H9 (cell line): ENCODE results near the gene CHD6. TPM values are rescaled to one million over a fixed set of nuclear protein-coding genes. Genes with fewer than 3 reads are reported as not detected.

Experiments used
- DNase-seq: peaks from one replicate; pipeline ENCODE4 v3.0.0-alpha.2; 2017
- H2AFZ ChIP-seq: one replicate; pipeline ENCODE4 v1.6.1; 2013; ENCODE audit warnings: mild to moderate bottlenecking, low read length, control low read depth, moderate library complexity
- H2AK5ac ChIP-seq: 2 replicates; pipeline ENCODE4 v1.6.1; 2013; ENCODE audit warnings: low read length, control low read depth, mixed read lengths; ENCODE audit not compliant: insufficient read length
- H2BK120ac ChIP-seq: one replicate; pipeline ENCODE4 v1.6.1; 2013; ENCODE audit warnings: low read depth, mild to moderate bottlenecking, low read length, control low read depth, inconsistent platforms; ENCODE audit not compliant: poor library complexity, severe bottlenecking
- H2BK12ac ChIP-seq: 2 replicates; pipeline ENCODE4 v1.6.1; 2013; ENCODE audit warnings: low read length, control low read depth, mixed read lengths, low read depth; ENCODE audit not compliant: insufficient read length
- H2BK15ac ChIP-seq: 2 replicates; pipeline ENCODE4 v1.6.1; 2013; ENCODE audit warnings: low read depth, low read length, control low read depth
- H2BK20ac ChIP-seq: one replicate; pipeline ENCODE4 v1.6.1; 2013; ENCODE audit warnings: low read depth, mild to moderate bottlenecking, low read length, control low read depth, inconsistent platforms; ENCODE audit not compliant: poor library complexity, severe bottlenecking
- H2BK5ac ChIP-seq: 2 replicates; pipeline ENCODE4 v1.6.1; 2013; ENCODE audit warnings: low read length, control low read depth, mixed read lengths; ENCODE audit not compliant: insufficient read length
- H3K14ac ChIP-seq: 2 replicates; pipeline ENCODE4 v1.6.1; 2013; ENCODE audit warnings: low read length, control low read depth; ENCODE audit not compliant: insufficient read depth
- H3K18ac ChIP-seq: 2 replicates; pipeline ENCODE4 v1.6.1; 2013; ENCODE audit warnings: low read depth, mild to moderate bottlenecking, mixed read lengths, low read length, control low read depth; ENCODE audit not compliant: insufficient read length
- H3K23ac ChIP-seq: 2 replicates; pipeline ENCODE4 v1.6.1; 2013; ENCODE audit warnings: low read length, control low read depth, mixed read lengths, low read depth; ENCODE audit not compliant: insufficient read length
- H3K23me2 ChIP-seq: 2 replicates; pipeline ENCODE4 v1.6.1; 2013; ENCODE audit warnings: low read depth, mild to moderate bottlenecking, mixed read lengths, low read length, control low read depth; ENCODE audit not compliant: insufficient read length, poor library complexity, severe bottlenecking
- H3K27ac ChIP-seq: 2 replicates; pipeline ENCODE4 v1.5.1; 2013; ENCODE audit warnings: low read length, control low read depth, mixed read lengths, low read depth; ENCODE audit not compliant: insufficient read length
- H3K27me3 ChIP-seq: 2 replicates; pipeline ENCODE4 v1.6.1; 2013; ENCODE audit warnings: low read length, control low read depth, inconsistent platforms; ENCODE audit not compliant: insufficient read depth
- H3K4ac ChIP-seq: 2 replicates; pipeline ENCODE4 v1.6.1; 2013; ENCODE audit warnings: low read depth, mild to moderate bottlenecking, control low read depth, inconsistent platforms, low read length, moderate library complexity
- H3K4me1 ChIP-seq: 2 replicates; pipeline ENCODE4 v1.6.1; 2013; ENCODE audit warnings: low read length, control low read depth, inconsistent platforms; ENCODE audit not compliant: insufficient read depth
- H3K4me2 ChIP-seq: 2 replicates; pipeline ENCODE4 v1.6.1; 2013; ENCODE audit warnings: low read length, control low read depth, mixed read lengths; ENCODE audit not compliant: insufficient read length, insufficient read depth
- H3K56ac ChIP-seq: 2 replicates; pipeline ENCODE4 v1.6.1; 2013; ENCODE audit warnings: low read depth, mild to moderate bottlenecking, mixed read lengths, low read length, control low read depth; ENCODE audit not compliant: insufficient read length
- H3K79me1 ChIP-seq: 2 replicates; pipeline ENCODE4 v1.6.1; 2013; ENCODE audit warnings: low read depth, mild to moderate bottlenecking, moderate library complexity, low read length, control low read depth, inconsistent platforms; ENCODE audit not compliant: insufficient read depth, poor library complexity, severe bottlenecking
- H3K79me2 ChIP-seq: 2 replicates; pipeline ENCODE4 v1.6.1; 2013; ENCODE audit warnings: low read length, control low read depth, inconsistent platforms; ENCODE audit not compliant: insufficient read depth
- H3K9ac ChIP-seq: 2 replicates; pipeline ENCODE4 v1.6.1; 2013; ENCODE audit warnings: low read length, control low read depth, mixed read lengths; ENCODE audit not compliant: insufficient read length; ENCODE audit errors: extremely low read depth
- H3K9me3 ChIP-seq: one replicate; pipeline ENCODE4 v1.6.1; 2013; ENCODE audit warnings: low read depth, low read length, inconsistent platforms; ENCODE audit not compliant: control insufficient read depth
- H3T11ph ChIP-seq: one replicate; pipeline ENCODE4 v1.6.1; 2013; ENCODE audit warnings: mild to moderate bottlenecking, low read length, control low read depth, inconsistent platforms
- H4K20me1 ChIP-seq: one replicate; pipeline ENCODE4 v1.6.1; 2013; ENCODE audit not compliant: control insufficient read depth, insufficient read length, insufficient read depth
- H4K5ac ChIP-seq: 2 replicates; pipeline ENCODE4 v1.6.1; 2013; ENCODE audit warnings: low read depth, mild to moderate bottlenecking, mixed read lengths, low read length, control low read depth; ENCODE audit not compliant: insufficient read length
- H4K8ac ChIP-seq: replicated peaks from 2 replicates; pipeline ENCODE4 v1.6.1; 2013; ENCODE audit warnings: low read length, control low read depth, mixed read lengths, low read depth; ENCODE audit not compliant: insufficient read length
- H4K91ac ChIP-seq: 2 replicates; pipeline ENCODE4 v1.6.1; 2013; ENCODE audit warnings: low read depth, mild to moderate bottlenecking, moderate library complexity, mixed read lengths, low read length, control low read depth; ENCODE audit not compliant: insufficient read length
- H3K27ac Mint-ChIP-seq, 3 experiments: 2 replicates in 2 of 3; 3 replicates in 1 of 3; pipeline ENCODE4 v1.8.0; 2020 to 2021; ENCODE audit warnings: mixed read lengths in 3 of 3, mild to moderate bottlenecking in 1 of 3, moderate library complexity in 1 of 3
- H3K27me3 Mint-ChIP-seq: 2 replicates; pipeline ENCODE4 v1.8.0; 2021; ENCODE audit warnings: low read depth, mild to moderate bottlenecking, moderate library complexity, mixed read lengths
- H3K36me3 Mint-ChIP-seq, 3 experiments: 2 replicates in 2 of 3; 3 replicates in 1 of 3; pipeline ENCODE4 v1.8.0; 2020 to 2021; ENCODE audit warnings: low read depth in 3 of 3, mixed read lengths in 3 of 3; ENCODE audit not compliant: insufficient read depth in 1 of 3
- H3K4me1 Mint-ChIP-seq, 2 experiments: 2 replicates each; pipeline ENCODE4 v1.8.0; 2020; ENCODE audit warnings: mixed read lengths in 2 of 2
- H3K4me3 Mint-ChIP-seq, 2 experiments: 2 replicates in 1 of 2; 3 replicates in 1 of 2; pipeline ENCODE4 v1.8.0; 2020 to 2021; ENCODE audit warnings: mild to moderate bottlenecking in 2 of 2, mixed read lengths in 2 of 2, moderate library complexity in 1 of 2
- H3K9me3 Mint-ChIP-seq, 2 experiments: 2 replicates in 1 of 2; 3 replicates in 1 of 2; pipeline ENCODE4 v1.8.0; 2020; ENCODE audit warnings: mild to moderate bottlenecking in 2 of 2, mixed read lengths in 2 of 2, moderate library complexity in 1 of 2
- CTCF ChIP-seq: fragments of 200-600 bp; sonication (generic); conservative IDR thresholded peaks from 3 replicates; pipeline ENCODE4 v1.8.0; 2021; ENCODE audit warnings: antibody characterized with exemption, mild to moderate bottlenecking
- WGBS: extraction: QIAGEN DNeasy Blood & Tissue Kit; methylation state at CpG from one replicate; pipeline ENCODE4 v1.1.7; 2013; ENCODE audit warnings: missing lambda C conversion rate, low lambda C conversion rate, mixed read lengths; ENCODE audit not compliant: insufficient read length; ENCODE audit errors: extremely low coverage; 5-methylcytosine and 5-hydroxymethylcytosine counted together
- total RNA-seq: library from RNA; stranded (reverse); gene quantifications from 2 replicates; pipeline ENCODE4 v1.2.1, GENCODE V29; 2021

Gene CHD6
- total RNA-seq, 1 experiment from 2014 or later: 51.5 TPM

GRCh38 chr20:41467690-41468089 is 150.5 kb downstream of the CHD6 start:
- Histone ChIP-seq H4K8ac (no peak overlapping the region), H2BK20ac (no peak overlapping the region), H2BK120ac (no peak overlapping the region), H2BK15ac (no peak overlapping the region), H3K4ac (no peak overlapping the region), H3K4me2 (no peak overlapping the region), H3K18ac (no peak overlapping the region), H3K79me1 (no peaks in the 10 kb centered on the region), H2AFZ (no peak overlapping the region), H3K4me1 (no peaks in the 10 kb centered on the region), H2BK5ac (no peak overlapping the region), H3K23me2 (no peaks in the 10 kb centered on the region), H4K20me1 (no peaks in the 10 kb centered on the region), H4K91ac (no peak overlapping the region), H3K56ac (no peak overlapping the region), H3K23ac (no peak overlapping the region), H3K27me3 (no peaks in the 10 kb centered on the region), H3K9me3 (no peaks in the 10 kb centered on the region), H3K79me2 (no peaks in the 10 kb centered on the region), H4K5ac (no peak overlapping the region), H3K9ac (no peak overlapping the region), H3K27ac (no peak overlapping the region), H2BK12ac (no peak overlapping the region), H3K14ac (no peak overlapping the region), H3T11ph (no peak overlapping the region), H2AK5ac (no peak overlapping the region)
- no peak for DNase-seq
- no peak for TF ChIP-seq CTCF
- H3K27ac Mint-ChIP-seq: no peak overlapping the region; a peak in 1 of 7 replicates
- H3K4me3 Mint-ChIP-seq: no peak overlapping the region
- no peaks in the 10 kb centered on the region for H3K9me3 Mint-ChIP-seq
- no peaks in the 10 kb centered on the region for H3K27me3 Mint-ChIP-seq
- peaks cover 49 to 74% (median 59%) of the 10 kb centered on the region in 3 experiments for H3K36me3 Mint-ChIP-seq
- H3K4me1 Mint-ChIP-seq: no peaks in the 10 kb centered on the region
- WGBS: no CpG with 5 or more reads among the region's 5 CpGs
